GM23338 (cell line): ENCODE results near the gene SCAPER. TPM values are rescaled to one million over a fixed set of nuclear protein-coding genes. Genes with fewer than 3 reads are reported as not detected.

ENCODE experiments used
- ATAC-seq: fragments of 200-7000 bp; cut with Tn5 transposase; 3 replicates; pipeline ENCODE4 v1.9.1; 2020
- DNase-seq: peaks from one replicate; pipeline ENCODE4 v3.0.0-alpha.2; 2015; ENCODE audit warnings: low spot score
- H2AFZ ChIP-seq: fragments of 200-600 bp; sonication (generic); 2 replicates; pipeline ENCODE4 v1.8.0; 2016; ENCODE audit warnings: antibody characterized with exemption, mild to moderate bottlenecking, moderate library complexity
- H3F3A ChIP-seq: fragments of 200-600 bp; sonication (generic); replicated peaks from 2 replicates; pipeline ENCODE4 v1.8.0; 2017; ENCODE audit warnings: antibody characterized with exemption, mixed run types, low read depth
- H3K27ac ChIP-seq: fragments of 200-600 bp; sonication (generic); 2 replicates; pipeline ENCODE4 v1.6.1; 2016; ENCODE audit warnings: low read depth
- H3K27me3 ChIP-seq: fragments of 200-600 bp; sonication (generic); 2 replicates; pipeline ENCODE4 v1.8.0; 2016; ENCODE audit warnings: mild to moderate bottlenecking, mixed run types, moderate library complexity; ENCODE audit not compliant: insufficient read depth
- H3K36me3 ChIP-seq: fragments of 200-600 bp; sonication (generic); 2 replicates; pipeline ENCODE4 v1.8.0; 2016; ENCODE audit warnings: mild to moderate bottlenecking; ENCODE audit not compliant: insufficient read depth
- H3K4me1 ChIP-seq: fragments of 200-600 bp; sonication (generic); 2 replicates; pipeline ENCODE4 v1.8.0; 2016; ENCODE audit warnings: mild to moderate bottlenecking, moderate library complexity; ENCODE audit not compliant: insufficient read depth
- H3K4me2 ChIP-seq: fragments of 200-600 bp; sonication (generic); 2 replicates; pipeline ENCODE4 v1.7.1; 2017; ENCODE audit warnings: mixed run types
- H3K4me3 ChIP-seq: fragments of 200-600 bp; sonication (generic); 2 replicates; pipeline ENCODE4 v1.6.1; 2016; ENCODE audit warnings: mixed run types
- H3K79me2 ChIP-seq: fragments of 200-600 bp; sonication (generic); replicated peaks from 2 replicates; pipeline ENCODE4 v1.8.0; 2017; ENCODE audit warnings: mild to moderate bottlenecking; ENCODE audit not compliant: insufficient read depth
- H3K9me2 ChIP-seq: fragments of 200-600 bp; sonication (generic); 2 replicates; pipeline ENCODE4 v1.8.0; 2017; ENCODE audit not compliant: insufficient read depth
- H4K20me1 ChIP-seq: fragments of 200-600 bp; sonication (generic); replicated peaks from 2 replicates; pipeline ENCODE4 v1.8.0; 2017; ENCODE audit warnings: mild to moderate bottlenecking; ENCODE audit not compliant: insufficient read depth
- H3K27ac Mint-ChIP-seq: 2 replicates; pipeline ENCODE4 v1.8.0; 2020; ENCODE audit warnings: inconsistent platforms, mild to moderate bottlenecking, moderate library complexity, mixed read lengths
- H3K27me3 Mint-ChIP-seq: 3 replicates; pipeline ENCODE4 v1.8.0; 2022; ENCODE audit warnings: low read depth, mild to moderate bottlenecking, moderate library complexity, mixed read lengths, inconsistent platforms; ENCODE audit not compliant: insufficient read depth, poor library complexity
- H3K36me3 Mint-ChIP-seq: 3 replicates; pipeline ENCODE4 v1.8.0; 2021; ENCODE audit warnings: low read depth, mild to moderate bottlenecking, inconsistent platforms, moderate library complexity, mixed read lengths
- H3K4me1 Mint-ChIP-seq: 3 replicates; pipeline ENCODE4 v1.8.0; 2020; ENCODE audit warnings: mild to moderate bottlenecking, inconsistent platforms, mixed read lengths
- H3K4me3 Mint-ChIP-seq: 3 replicates; pipeline ENCODE4 v1.8.0; 2021; ENCODE audit warnings: moderate library complexity, mild to moderate bottlenecking, inconsistent platforms, mixed read lengths
- H3K9me3 Mint-ChIP-seq: 3 replicates; pipeline ENCODE4 v1.8.0; 2020; ENCODE audit warnings: moderate library complexity, mild to moderate bottlenecking, inconsistent platforms, mixed read lengths
- CREB1 ChIP-seq: fragments of 250-450 bp; sonication (Bioruptor Pico); IDR thresholded peaks from 2 replicates; pipeline ENCODE4 v1.5.0; 2020; ENCODE audit warnings: low read depth, mild to moderate bottlenecking, moderate library complexity
- CTCF ChIP-seq, 2 experiments: fragments of 200-600 bp in 1 of 2; sonication (generic) in 1 of 2; conservative IDR thresholded peaks; 2 replicates each; pipeline versions ENCODE4 v1.5.1 to v1.6.1; 2016 to 2017; ENCODE audit warnings: antibody characterized with exemption in 2 of 2, low read depth in 2 of 2, mild to moderate bottlenecking in 2 of 2, moderate library complexity in 1 of 2
- ETS1 ChIP-seq: IDR thresholded peaks from 2 replicates; pipeline ENCODE4 v1.6.1; 2016; ENCODE audit warnings: antibody characterized with exemption
- EZH2 ChIP-seq: fragments of 200-600 bp; sonication (generic); IDR thresholded peaks from one replicate; pipeline ENCODE4 v1.8.0; 2017; ENCODE audit warnings: antibody characterized with exemption, mild to moderate bottlenecking, low read depth; ENCODE audit not compliant: unreplicated experiment
- EZH2phosphoT487 ChIP-seq: fragments of 200-600 bp; sonication (generic); IDR thresholded peaks from one replicate; pipeline ENCODE4 v1.8.1; 2018; ENCODE audit warnings: antibody characterized with exemption; ENCODE audit not compliant: unreplicated experiment
- JUNB ChIP-seq: IDR thresholded peaks from one replicate; pipeline ENCODE4 v1.6.1; 2016; ENCODE audit warnings: antibody characterized with exemption; ENCODE audit not compliant: unreplicated experiment
- NANOG ChIP-seq: IDR thresholded peaks from 2 replicates; pipeline ENCODE4 v1.6.1; 2016; ENCODE audit warnings: antibody characterized with exemption, borderline replicate concordance
- POLR2AphosphoS5 ChIP-seq: IDR thresholded peaks from 2 replicates; pipeline ENCODE4 v1.6.1; 2016; ENCODE audit warnings: antibody characterized with exemption, low read depth
- REST ChIP-seq: IDR thresholded peaks from one replicate; pipeline ENCODE4 v1.6.1; 2018; ENCODE audit warnings: antibody characterized with exemption; ENCODE audit not compliant: unreplicated experiment
- STAT1 ChIP-seq: IDR thresholded peaks from one replicate; pipeline ENCODE4 v1.6.1; 2016; ENCODE audit warnings: antibody characterized with exemption; ENCODE audit not compliant: unreplicated experiment
- ZNF114 ChIP-seq: fragments of 250-450 bp; sonication (Bioruptor Pico); IDR thresholded peaks from 2 replicates; pipeline ENCODE4 v1.5.0; 2020; ENCODE audit warnings: mild to moderate bottlenecking, moderate library complexity
- ZNF331 ChIP-seq: fragments of 250-450 bp; sonication (Bioruptor Pico); IDR thresholded peaks from 2 replicates; pipeline ENCODE4 v1.5.0; 2020; ENCODE audit warnings: low read depth, mild to moderate bottlenecking, moderate library complexity
- ZNF462 ChIP-seq: fragments of 250-450 bp; sonication (Bioruptor Pico); IDR thresholded peaks from 2 replicates; pipeline ENCODE4 v1.5.0; 2020; ENCODE audit warnings: mild to moderate bottlenecking, moderate library complexity
- polyA plus RNA-seq: library from polyadenylated mRNA; unstranded; fragments of >200 nt; fragmentation: Nextera tagmentation; extraction: Ambion mirVana; gene quantifications from 2 replicates; pipeline ENCODE4 v1.2.1, GENCODE V29; 2016
- total RNA-seq: library from RNA; depleted of rRNA; stranded (reverse); fragments of >200 nt; shearing (Covaris generic); gene quantifications from 2 replicates; pipeline ENCODE4 v1.2.3, GENCODE V29; 2014

Gene SCAPER
- total and polyA plus RNA-seq, 2 experiments from 2014 or later = 9.1 to 17.6 TPM

- Histone ChIP-seq H4K20me1 (no peaks in the 10 kb centered on the region), H3K79me2 (no peaks in the 10 kb centered on the region), H3K27ac (no peak overlapping the region), H3K4me2 (no peak overlapping the region), H2AFZ (no peak overlapping the region), H3K27me3 (no peaks in the 10 kb centered on the region), H3K4me3 (no peak overlapping the region), H3K36me3 (no peaks in the 10 kb centered on the region), H3F3A (no peaks in the 10 kb centered on the region), H3K4me1 (no peaks in the 10 kb centered on the region), H3K9me2 (no peaks in the 10 kb centered on the region)
- H3K36me3 Mint-ChIP-seq = no peaks in the 10 kb centered on the region
- H3K9me3 Mint-ChIP-seq = no peaks in the 10 kb centered on the region
- no peak for TF ChIP-seq ZNF331 (CRISPR knock-in tag)
- TF ChIP-seq STAT1 = no peak
- no peak for TF ChIP-seq CREB1 (CRISPR knock-in tag)
- no peak for TF ChIP-seq ZNF114 (CRISPR knock-in tag)
- TF ChIP-seq JUNB = no peak
- no peak for TF ChIP-seq REST
- TF ChIP-seq EZH2phosphoT487 = no peak
- TF ChIP-seq CTCF (conservative IDR thresholded peaks at IDR 0.05; ENCODE audit: low read depth in 2 of 2) = no peak
- TF ChIP-seq EZH2 = no peak
- no peak for TF ChIP-seq POLR2AphosphoS5
- no peak for TF ChIP-seq ZNF462 (CRISPR knock-in tag)
- no peak for TF ChIP-seq ETS1
- TF ChIP-seq NANOG = no peak
- no peaks in the 10 kb centered on the region for H3K27me3 Mint-ChIP-seq
- DNase-seq = no peak
- H3K4me1 Mint-ChIP-seq = peaks cover 6% of the 10 kb centered on the region; the same call in 2 of the 3 replicates
- ATAC-seq = no peak
- no peak overlapping the region for H3K4me3 Mint-ChIP-seq
- no peak overlapping the region for H3K27ac Mint-ChIP-seq
Measured at GRCh38 chr15:76377217-76377616, 527.9 kb downstream of the SCAPER start.
